ENCODE measurements around the gene TCP10L. TPM values are rescaled to one million over a fixed set of nuclear protein-coding genes. Genes with fewer than 3 reads are reported as not detected.

The TCP10L gene
- total and polyA plus RNA-seq, 10 of the 15 experiments (the other 5 are each of a cell fraction or from before 2014, with no cell fraction given), result 0.11 to 0.45 (median 0.19) TPM; not detected in 3

DNA sequence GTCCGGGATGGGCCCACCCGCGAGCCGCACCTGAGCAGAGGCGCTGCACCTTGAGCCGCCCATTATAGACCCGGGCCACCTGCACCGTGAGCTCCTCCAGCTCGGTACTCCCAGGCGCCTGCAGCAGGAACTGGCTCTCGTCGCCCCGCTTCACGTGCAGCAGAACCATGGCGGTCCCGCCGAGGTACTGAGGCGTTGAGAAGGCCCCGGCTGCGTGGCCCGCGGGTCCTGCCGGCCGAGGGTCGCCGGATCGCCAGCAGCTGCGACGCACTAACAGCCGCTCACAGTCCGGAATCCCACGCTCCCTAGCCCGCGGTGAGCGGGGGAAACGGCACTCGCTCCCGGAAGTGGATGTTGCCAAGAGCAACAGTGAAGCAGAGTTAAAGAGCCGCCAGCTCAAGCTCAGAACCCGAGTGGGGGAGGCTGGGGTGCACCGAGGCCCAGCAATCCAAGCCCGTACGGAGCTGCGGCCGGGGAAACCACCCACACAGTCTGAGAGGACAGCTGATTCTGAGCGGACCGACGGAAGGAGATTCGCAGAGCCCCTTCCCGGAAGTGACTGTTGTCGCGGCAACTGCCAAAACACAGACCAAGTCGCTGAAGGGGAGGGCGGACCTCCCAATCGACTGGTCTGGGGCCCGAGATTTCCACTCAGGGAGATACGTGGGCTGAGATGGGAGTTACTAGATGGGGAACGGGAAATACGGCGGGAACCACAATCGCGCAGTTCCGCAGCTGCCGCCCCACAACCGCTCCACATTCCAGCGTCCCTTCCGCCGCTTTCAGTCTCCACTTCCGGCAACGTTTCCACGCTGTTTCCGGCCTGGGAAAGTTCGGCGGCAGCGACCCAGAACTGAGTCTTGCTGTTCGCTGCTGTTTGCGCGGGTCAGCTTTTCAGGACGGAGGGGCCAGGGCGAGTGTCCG is 27.0 kb upstream of the TCP10L start, which contains the start of gene CFAP298 (continued):
- TF ChIP-seq, protein P1, sequence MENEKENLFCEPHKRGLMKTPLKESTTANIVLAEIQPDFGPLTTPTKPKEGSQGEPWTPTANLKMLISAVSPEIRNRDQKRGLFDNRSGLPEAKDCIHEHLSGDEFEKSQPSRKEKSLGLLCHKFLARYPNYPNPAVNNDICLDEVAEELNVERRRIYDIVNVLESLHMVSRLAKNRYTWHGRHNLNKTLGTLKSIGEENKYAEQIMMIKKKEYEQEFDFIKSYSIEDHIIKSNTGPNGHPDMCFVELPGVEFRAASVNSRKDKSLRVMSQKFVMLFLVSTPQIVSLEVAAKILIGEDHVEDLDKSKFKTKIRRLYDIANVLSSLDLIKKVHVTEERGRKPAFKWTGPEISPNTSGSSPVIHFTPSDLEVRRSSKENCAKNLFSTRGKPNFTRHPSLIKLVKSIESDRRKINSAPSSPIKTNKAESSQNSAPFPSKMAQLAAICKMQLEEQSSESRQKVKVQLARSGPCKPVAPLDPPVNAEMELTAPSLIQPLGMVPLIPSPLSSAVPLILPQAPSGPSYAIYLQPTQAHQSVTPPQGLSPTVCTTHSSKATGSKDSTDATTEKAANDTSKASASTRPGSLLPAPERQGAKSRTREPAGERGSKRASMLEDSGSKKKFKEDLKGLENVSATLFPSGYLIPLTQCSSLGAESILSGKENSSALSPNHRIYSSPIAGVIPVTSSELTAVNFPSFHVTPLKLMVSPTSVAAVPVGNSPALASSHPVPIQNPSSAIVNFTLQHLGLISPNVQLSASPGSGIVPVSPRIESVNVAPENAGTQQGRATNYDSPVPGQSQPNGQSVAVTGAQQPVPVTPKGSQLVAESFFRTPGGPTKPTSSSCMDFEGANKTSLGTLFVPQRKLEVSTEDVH (IDR thresholded peaks at IDR 0.05; ENCODE audit: low read depth, partially characterized antibody), result peak; percentile 91
- no peak for TF ChIP-seq NRF1 (conservative IDR thresholded peaks at IDR 0.05; ENCODE audit: low read depth, low read length)
- TF ChIP-seq, protein P2, sequence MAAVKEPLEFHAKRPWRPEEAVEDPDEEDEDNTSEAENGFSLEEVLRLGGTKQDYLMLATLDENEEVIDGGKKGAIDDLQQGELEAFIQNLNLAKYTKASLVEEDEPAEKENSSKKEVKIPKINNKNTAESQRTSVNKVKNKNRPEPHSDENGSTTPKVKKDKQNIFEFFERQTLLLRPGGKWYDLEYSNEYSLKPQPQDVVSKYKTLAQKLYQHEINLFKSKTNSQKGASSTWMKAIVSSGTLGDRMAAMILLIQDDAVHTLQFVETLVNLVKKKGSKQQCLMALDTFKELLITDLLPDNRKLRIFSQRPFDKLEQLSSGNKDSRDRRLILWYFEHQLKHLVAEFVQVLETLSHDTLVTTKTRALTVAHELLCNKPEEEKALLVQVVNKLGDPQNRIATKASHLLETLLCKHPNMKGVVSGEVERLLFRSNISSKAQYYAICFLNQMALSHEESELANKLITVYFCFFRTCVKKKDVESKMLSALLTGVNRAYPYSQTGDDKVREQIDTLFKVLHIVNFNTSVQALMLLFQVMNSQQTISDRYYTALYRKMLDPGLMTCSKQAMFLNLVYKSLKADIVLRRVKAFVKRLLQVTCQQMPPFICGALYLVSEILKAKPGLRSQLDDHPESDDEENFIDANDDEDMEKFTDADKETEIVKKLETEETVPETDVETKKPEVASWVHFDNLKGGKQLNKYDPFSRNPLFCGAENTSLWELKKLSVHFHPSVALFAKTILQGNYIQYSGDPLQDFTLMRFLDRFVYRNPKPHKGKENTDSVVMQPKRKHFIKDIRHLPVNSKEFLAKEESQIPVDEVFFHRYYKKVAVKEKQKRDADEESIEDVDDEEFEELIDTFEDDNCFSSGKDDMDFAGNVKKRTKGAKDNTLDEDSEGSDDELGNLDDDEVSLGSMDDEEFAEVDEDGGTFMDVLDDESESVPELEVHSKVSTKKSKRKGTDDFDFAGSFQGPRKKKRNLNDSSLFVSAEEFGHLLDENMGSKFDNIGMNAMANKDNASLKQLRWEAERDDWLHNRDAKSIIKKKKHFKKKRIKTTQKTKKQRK (IDR thresholded peaks at IDR 0.05; ENCODE audit: low read depth, low read length), result no peak
- TF ChIP-seq CREB1 (IDR thresholded peaks at IDR 0.05; ENCODE audit: low read depth), result peak; percentile 18; the same call in 1 of the 2 replicates
- TF ChIP-seq SUZ12 (IDR thresholded peaks at IDR 0.05; ENCODE audit: unreplicated experiment), result no peak
- TF ChIP-seq ZBED1 (IDR thresholded peaks at IDR 0.05; ENCODE audit: borderline replicate concordance), result no peak
- TF ChIP-seq BHLHE40 (IDR thresholded peaks at IDR 0.05; ENCODE audit: borderline replicate concordance in 1 of 2, low read depth in 2 of 2, low read length in 1 of 2), result peak in 1 of 2 experiments; percentile 89; a peak in 2 of 4 replicates
- TF ChIP-seq RCOR1 (conservative IDR thresholded peaks at IDR 0.05; ENCODE audit: low read depth, low read length), result no peak
- no peak for TF ChIP-seq NFYB (IDR thresholded peaks at IDR 0.05; ENCODE audit: insufficient read depth, low read depth, low read length)
- TF ChIP-seq, protein P3, sequence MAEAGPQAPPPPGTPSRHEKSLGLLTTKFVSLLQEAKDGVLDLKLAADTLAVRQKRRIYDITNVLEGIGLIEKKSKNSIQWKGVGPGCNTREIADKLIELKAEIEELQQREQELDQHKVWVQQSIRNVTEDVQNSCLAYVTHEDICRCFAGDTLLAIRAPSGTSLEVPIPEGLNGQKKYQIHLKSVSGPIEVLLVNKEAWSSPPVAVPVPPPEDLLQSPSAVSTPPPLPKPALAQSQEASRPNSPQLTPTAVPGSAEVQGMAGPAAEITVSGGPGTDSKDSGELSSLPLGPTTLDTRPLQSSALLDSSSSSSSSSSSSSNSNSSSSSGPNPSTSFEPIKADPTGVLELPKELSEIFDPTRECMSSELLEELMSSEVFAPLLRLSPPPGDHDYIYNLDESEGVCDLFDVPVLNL (IDR thresholded peaks at IDR 0.05; ENCODE audit: low read depth, low read length), result no peak
- TF ChIP-seq SREBF2 (IDR thresholded peaks at IDR 0.05; ENCODE audit: low read length), result no peak
